Keratinocyte (primary cell): Measurements from ENCODE around the gene EHHADH. TPM values are rescaled to one million over a fixed set of nuclear protein-coding genes. Genes with fewer than 3 reads are reported as not detected.
"Not testable (repeated sequence)": the region's sequence is repeated elsewhere in the genome, so short reads cannot be mapped to it uniquely, and the experiment has no call there.

ENCODE experiments used
- DNase-seq: peaks from one replicate; pipeline ENCODE4 v3.0.0-alpha.2; 2011; ENCODE audit warnings: low read depth, missing footprints, low spot score
- FAIRE-seq: peaks from 2 replicates; lab custom pipeline; 2011; peaks lifted over from hg19 to GRCh38; lab: Jason Lieb, UNC
- H2AFZ ChIP-seq: 2 replicates; pipeline ENCODE4 v1.6.0; 2012; ENCODE audit warnings: low read length, control low read depth, inconsistent platforms; ENCODE audit not compliant: control insufficient read depth
- H3K27ac ChIP-seq: 2 replicates; pipeline ENCODE4 v1.5.1; 2011; ENCODE audit warnings: low read length; ENCODE audit not compliant: control insufficient read depth, insufficient read depth
- H3K27me3 ChIP-seq: 3 replicates; pipeline ENCODE4 v1.6.0; 2011; ENCODE audit warnings: low read length; ENCODE audit not compliant: control insufficient read depth, insufficient read depth; ENCODE audit errors: extremely low read depth
- H3K36me3 ChIP-seq, 2 experiments: 2 replicates in 1 of 2; 3 replicates in 1 of 2; pipeline ENCODE4 v1.5.1; 2011; ENCODE audit warnings: low read length in 2 of 2, mild to moderate bottlenecking in 1 of 2; ENCODE audit not compliant: control insufficient read depth in 2 of 2, insufficient read depth in 2 of 2; ENCODE audit errors: extremely low read depth in 1 of 2
- H3K4me1 ChIP-seq: 3 replicates; pipeline ENCODE4 v1.5.1; 2011; ENCODE audit warnings: low read length; ENCODE audit not compliant: control insufficient read depth, insufficient read depth; ENCODE audit errors: extremely low read depth
- H3K4me2 ChIP-seq: 3 replicates; pipeline ENCODE4 v1.6.0; 2011; ENCODE audit warnings: low read depth, low read length; ENCODE audit not compliant: control insufficient read depth, insufficient read depth; ENCODE audit errors: extremely low read depth
- H3K4me3 ChIP-seq, 3 experiments: fragments of 200-600 bp in 1 of 3; sonication (generic) in 1 of 3; 2 replicates in 2 of 3; 3 replicates in 1 of 3; pipeline ENCODE4 v1.5.1; 2011 to 2016; ENCODE audit warnings: low read length in 3 of 3, mild to moderate bottlenecking in 3 of 3, control low read depth in 2 of 3, inconsistent platforms in 1 of 3, low read depth in 1 of 3, mixed read lengths in 1 of 3, mixed run types in 1 of 3, moderate library complexity in 1 of 3; ENCODE audit not compliant: control insufficient read depth in 2 of 3, insufficient read depth in 2 of 3; ENCODE audit errors: extremely low read depth in 1 of 3
- H3K79me2 ChIP-seq: 2 replicates; pipeline ENCODE4 v1.6.0; 2012; ENCODE audit warnings: low read length; ENCODE audit not compliant: control insufficient read depth, insufficient read depth
- H3K9ac ChIP-seq: 3 replicates; pipeline ENCODE4 v1.6.0; 2011; ENCODE audit warnings: low read length; ENCODE audit not compliant: control insufficient read depth, insufficient read depth; ENCODE audit errors: extremely low read depth
- H3K9me1 ChIP-seq: 3 replicates; pipeline ENCODE4 v1.6.0; 2011; ENCODE audit warnings: low read length; ENCODE audit not compliant: control insufficient read depth, insufficient read depth; ENCODE audit errors: extremely low read depth
- H3K9me3 ChIP-seq: 2 replicates; pipeline ENCODE4 v1.5.1; 2012; ENCODE audit warnings: low read depth, low read length; ENCODE audit not compliant: control insufficient read depth
- H4K20me1 ChIP-seq: 3 replicates; pipeline ENCODE4 v1.6.0; 2011; ENCODE audit warnings: low read length; ENCODE audit not compliant: control insufficient read depth, insufficient read depth; ENCODE audit errors: extremely low read depth
- CTCF ChIP-seq, 3 experiments: IDR thresholded peaks in 1 of 3; conservative IDR thresholded peaks in 1 of 3; optimal IDR thresholded peaks in 1 of 3; 2 replicates in 2 of 3; 3 replicates in 1 of 3; pipeline versions ENCODE3 to v1.5.1; 2011; ENCODE audit warnings: low read length in 3 of 3, mild to moderate bottlenecking in 3 of 3, moderate library complexity in 2 of 3, control low read depth in 1 of 3, inconsistent platforms in 1 of 3; ENCODE audit not compliant: insufficient read depth in 2 of 3; ENCODE audit errors: extremely low read depth in 1 of 3
- EZH2 ChIP-seq: IDR thresholded peaks from one replicate; pipeline ENCODE4 v1.6.1; 2012; ENCODE audit warnings: inconsistent platforms, mild to moderate bottlenecking, low read length, moderate library complexity
- dilution Hi-C: fragments of 300-500 bp; cut with MboI; formaldehyde crosslinking; loops from one replicate; pipeline ENCODE4 v1.7.0; 2020; ENCODE audit warnings: low sequenced_read_pairs; ENCODE audit not compliant: extremely low pct_ligation_motif_present
- polyA plus RNA-seq, 5 experiments: library from polyadenylated mRNA; depleted of rRNA in 3 of 5; stranded (reverse) in 3 of 5; stranded (forward) in 1 of 5; unstranded in 1 of 5; fragments of >200 nt; gene quantifications; 1 replicate in 1 of 5; 2 replicates in 3 of 5; 3 replicates in 1 of 5; pipeline versions ENCODE4 v1.2.1 to v1.2.3, GENCODE V29; 2011 to 2012; ENCODE audit warnings: missing spikeins in 2 of 5, low read depth in 1 of 5, low replicate concordance in 1 of 5

Gene EHHADH
- polyA plus RNA-seq, 1 donor (not counting 4 experiments of a cell fraction or from before 2014, with no cell fraction given) = 5.6 TPM

- Histone ChIP-seq H3K27me3 (no peaks in the 10 kb centered on the region), H3K36me3 (peaks cover 0 to 1% of the 10 kb centered on the region in 2 experiments), H3K9me3 (peaks cover 3% of the 10 kb centered on the region), H2AFZ (no peak overlapping the region), H3K9me1 (no peaks in the 10 kb centered on the region), H3K4me2 (no peak overlapping the region), H3K9ac (no peak overlapping the region), H3K27ac (no peak overlapping the region), H3K4me1 (no peaks in the 10 kb centered on the region), H3K79me2 (no peaks in the 10 kb centered on the region), H4K20me1 (no peaks in the 10 kb centered on the region), H3K4me3 (no peak overlapping the region)
- FAIRE-seq (no peak), DNase-seq (no peak)
- TF ChIP-seq EZH2 = no peak
- no peak for TF ChIP-seq CTCF (optimal IDR thresholded peaks at IDR 0.05 in 1 of 3, IDR thresholded peaks at IDR 0.05 in 1 of 3, conservative IDR thresholded peaks at IDR 0.05 in 1 of 3; ENCODE audit: extremely low read depth in 1 of 3, insufficient read depth in 2 of 3, low read length in 3 of 3)
- dilution Hi-C loops = no loop called here
These were observed 20.5 kb downstream of the EHHADH start for GRCh38 chr3:185233328-185233727.

- H3K9me3 ChIP-seq, H3K79me2 ChIP-seq, H4K20me1 ChIP-seq, H3K9me1 ChIP-seq, H3K4me1 ChIP-seq, H3K9ac ChIP-seq, H3K27me3 ChIP-seq, H3K4me3 ChIP-seq, H3K4me2 ChIP-seq, DNase-seq, dilution Hi-C loops, H3K36me3 ChIP-seq, H2AFZ ChIP-seq, H3K27ac ChIP-seq, FAIRE-seq: not testable (repeated sequence)
These were observed 27.3 kb downstream of the EHHADH start for GRCh38 chr3:185226526-185226925.

- no peaks in the 10 kb centered on the region for H3K27me3 ChIP-seq
- H4K20me1 ChIP-seq = no peaks in the 10 kb centered on the region
- TF ChIP-seq CTCF (optimal IDR thresholded peaks at IDR 0.05 in 1 of 3, IDR thresholded peaks at IDR 0.05 in 1 of 3, conservative IDR thresholded peaks at IDR 0.05 in 1 of 3; ENCODE audit: extremely low read depth in 1 of 3, insufficient read depth in 2 of 3, low read length in 3 of 3) (no peak), EZH2 (no peak)
- no peaks in the 10 kb centered on the region for H3K79me2 ChIP-seq
- H3K4me3 ChIP-seq = no peak overlapping the region
- dilution Hi-C loops = no loop called here
- DNase-seq (no peak), FAIRE-seq (peak; percentile 73)
- H3K36me3 ChIP-seq = no peaks in the 10 kb centered on the region
- H3K27ac ChIP-seq = no peak overlapping the region
- no peak overlapping the region for H2AFZ ChIP-seq
- H3K9me3 ChIP-seq = no peaks in the 10 kb centered on the region
- H3K9ac ChIP-seq = no peak overlapping the region
- peaks cover 8% of the 10 kb centered on the region for H3K4me1 ChIP-seq
- no peak overlapping the region for H3K4me2 ChIP-seq
- H3K9me1 ChIP-seq = no peaks in the 10 kb centered on the region
These were observed 28.3 kb downstream of the EHHADH start for GRCh38 chr3:185225523-185225922.
